HCT116 (cell line): ENCODE measurements around the gene KCNN4. TPM values are rescaled to one million over a fixed set of nuclear protein-coding genes. Genes with fewer than 3 reads are reported as not detected.
"Not testable (repeated sequence)": the region's sequence is repeated elsewhere in the genome, so short reads cannot be mapped to it uniquely, and the experiment has no call there.

ENCODE experiments used
- ATAC-seq: fragments of 200-7000 bp; cut with Tn5 transposase; 2 replicates; pipeline ENCODE4 v1.9.1; 2020; ENCODE audit warnings: mild to moderate bottlenecking, moderate library complexity
- BruUV-seq: library from RNA; stranded (reverse); fragments of 400-500 nt; replicated peaks from 2 replicates; lab custom pipeline; 2021; lab: Mats Ljungman, UMichigan
- CTCF ChIA-PET: fragments of 300-600 bp; sonication (Branson Sonifier 250); formaldehyde crosslinking; loops from one replicate; lab custom pipeline; 2021; ENCODE audit warnings: antibody characterized with exemption; lab: Charles Lee
- POLR2A ChIA-PET: fragments of 300-600, 350-600 bp; sonication (Branson Sonifier 250); formaldehyde crosslinking; loops from one replicate; lab custom pipeline; 2021; ENCODE audit warnings: antibody characterized with exemption; lab: Charles Lee
- RAD21 ChIA-PET, 2 experiments: fragments of 300-600 bp; sonication (Branson Sonifier 250); formaldehyde crosslinking; loops; one replicate each; lab custom pipeline; 2023; ENCODE audit warnings: low total read pairs in 2 of 2; ENCODE audit not compliant: uncharacterized antibody in 2 of 2, unreplicated experiment in 2 of 2, low non-redundant PET in 1 of 2; lab: Charles Lee
- DNase-seq: peaks from one replicate; pipeline ENCODE4 v3.0.0-alpha.2; 2010; ENCODE audit warnings: low read depth, low spot score
- H2AFZ ChIP-seq: fragments of 200-600 bp; shearing (Covaris generic), sonication (generic); 2 replicates; pipeline ENCODE4 v1.6.1; 2017; ENCODE audit warnings: low read depth, mixed run types, mixed read lengths, antibody characterized with exemption, low read length; ENCODE audit not compliant: poor library complexity, severe bottlenecking
- H3K27ac ChIP-seq: 2 replicates; pipeline ENCODE4 v1.5.1; 2012; ENCODE audit warnings: low read depth, low read length
- H3K27me3 ChIP-seq: fragments of 200-600 bp; sonication (generic); 2 replicates; pipeline ENCODE4 v1.6.1; 2016; ENCODE audit warnings: mixed run types, low read length, mixed read lengths; ENCODE audit not compliant: insufficient read depth
- H3K36me3 ChIP-seq, 2 experiments: fragments of 200-500 bp in 1 of 2; fragments of 200-600 bp in 1 of 2; sonication (Bioruptor generic) in 1 of 2; sonication (generic) in 1 of 2; 2 replicates each; pipeline versions ENCODE4 v1.5.1 to v1.6.1; 2014 to 2016; ENCODE audit warnings: low read length in 2 of 2, inconsistent platforms in 1 of 2, mixed read lengths in 1 of 2, mixed run types in 1 of 2; ENCODE audit not compliant: insufficient read depth in 2 of 2, control insufficient read depth in 1 of 2
- H3K4me1 ChIP-seq, 2 experiments: fragments of 200-600 bp in 1 of 2; sonication (generic) in 1 of 2; 2 replicates each; pipeline versions ENCODE4 v1.5.1 to v1.6.1; 2012 to 2017; ENCODE audit warnings: low read length in 2 of 2, inconsistent platforms in 1 of 2, mild to moderate bottlenecking in 1 of 2, mixed read lengths in 1 of 2, mixed run types in 1 of 2, moderate library complexity in 1 of 2; ENCODE audit not compliant: insufficient read depth in 2 of 2, control insufficient read depth in 1 of 2
- H3K4me2 ChIP-seq: fragments of 200-600 bp; sonication (generic); 2 replicates; pipeline ENCODE4 v1.6.1; 2017; ENCODE audit warnings: mixed run types, low read length, mixed read lengths
- H3K4me3 ChIP-seq, 2 experiments: fragments of 200-600 bp in 1 of 2; sonication (generic) in 1 of 2; replicated peaks in 1 of 2; 2 replicates each; pipeline ENCODE4 v1.5.1; 2011 to 2016; ENCODE audit warnings: low read length in 2 of 2, control low read depth in 1 of 2, low read depth in 1 of 2, mild to moderate bottlenecking in 1 of 2, mixed read lengths in 1 of 2, mixed run types in 1 of 2
- H3K79me2 ChIP-seq: fragments of 200-600 bp; sonication (generic); 2 replicates; pipeline ENCODE4 v1.6.1; 2017; ENCODE audit warnings: mild to moderate bottlenecking, mixed run types, low read length, moderate library complexity, mixed read lengths; ENCODE audit not compliant: insufficient read depth
- H3K9ac ChIP-seq: fragments of 200-600 bp; sonication (generic); 2 replicates; pipeline ENCODE4 v1.6.1; 2016; ENCODE audit warnings: low read length, mixed read lengths
- H3K9me2 ChIP-seq: fragments of 200-600 bp; sonication (generic), shearing (Covaris generic); 2 replicates; pipeline ENCODE4 v1.6.1; 2017; ENCODE audit warnings: mixed run types, mild to moderate bottlenecking, moderate library complexity; ENCODE audit not compliant: insufficient read depth
- H3K9me3 ChIP-seq, 2 experiments: fragments of 200-500 bp in 1 of 2; fragments of 200-600 bp in 1 of 2; sonication (Bioruptor generic) in 1 of 2; sonication (generic) in 1 of 2; 2 replicates each; pipeline ENCODE4 v1.6.1; 2014 to 2017; ENCODE audit warnings: low read length in 2 of 2, mixed read lengths in 2 of 2, inconsistent platforms in 1 of 2, low read depth in 1 of 2, mild to moderate bottlenecking in 1 of 2, mixed run types in 1 of 2, moderate library complexity in 1 of 2; ENCODE audit not compliant: control insufficient read depth in 1 of 2, insufficient read depth in 1 of 2
- H4K20me1 ChIP-seq: fragments of 200-600 bp; sonication (generic), shearing (Covaris generic); 2 replicates; pipeline ENCODE4 v1.6.1; 2017; ENCODE audit warnings: mixed run types, mild to moderate bottlenecking, moderate library complexity; ENCODE audit not compliant: insufficient read depth
- ELF1 ChIP-seq: IDR thresholded peaks from 2 replicates; pipeline ENCODE4 v1.6.1; 2012; ENCODE audit warnings: low read depth, borderline replicate concordance
- POLR2AphosphoS5 ChIP-seq: IDR thresholded peaks from 2 replicates; pipeline ENCODE4 v1.6.1; 2011; ENCODE audit warnings: mild to moderate bottlenecking, low read depth, low read length, moderate library complexity
- RAD21 ChIP-seq: IDR thresholded peaks from 2 replicates; pipeline ENCODE4 v1.6.1; 2012; ENCODE audit warnings: low read depth, mild to moderate bottlenecking
- TCF7L2 ChIP-seq: IDR thresholded peaks from 2 replicates; pipeline ENCODE4 v1.7.0; 2011; ENCODE audit warnings: borderline replicate concordance, inconsistent platforms; ENCODE audit not compliant: insufficient read depth, insufficient read length; ENCODE audit errors: extremely low read depth
- intact Hi-C: fragments of 100-400 bp; cut with micrococcal nuclease; formaldehyde crosslinking; loops from 2 replicates; pipeline ENCODE4 v1.10.0; 2022
- total RNA-seq: library from RNA; stranded (reverse); gene quantifications from one replicate; pipeline ENCODE4 v1.2.1, GENCODE V29; 2021; ENCODE audit not compliant: unreplicated experiment
- TF ChIP-seq, protein P1 (sequence below), 3 experiments: fragments of 200-600 bp in 1 of 3; sonication (generic) in 1 of 3; IDR thresholded peaks in 2 of 3; conservative IDR thresholded peaks in 1 of 3; 2 replicates each; pipeline ENCODE4 v1.5.1; 2012 to 2017; ENCODE audit warnings: low read depth in 2 of 3, low read length in 2 of 3, antibody characterized with exemption in 1 of 3, borderline replicate concordance in 1 of 3, control low read depth in 1 of 3, mild to moderate bottlenecking in 1 of 3, mixed read lengths in 1 of 3, mixed run types in 1 of 3, moderate library complexity in 1 of 3; ENCODE audit not compliant: insufficient read depth in 1 of 3
- TF ChIP-seq, protein P2 (sequence below): IDR thresholded peaks from 2 replicates; pipeline ENCODE4 v1.6.1; 2012

Gene KCNN4
- total RNA-seq, 1 experiment from 2014 or later = 72.9 TPM

DNA sequence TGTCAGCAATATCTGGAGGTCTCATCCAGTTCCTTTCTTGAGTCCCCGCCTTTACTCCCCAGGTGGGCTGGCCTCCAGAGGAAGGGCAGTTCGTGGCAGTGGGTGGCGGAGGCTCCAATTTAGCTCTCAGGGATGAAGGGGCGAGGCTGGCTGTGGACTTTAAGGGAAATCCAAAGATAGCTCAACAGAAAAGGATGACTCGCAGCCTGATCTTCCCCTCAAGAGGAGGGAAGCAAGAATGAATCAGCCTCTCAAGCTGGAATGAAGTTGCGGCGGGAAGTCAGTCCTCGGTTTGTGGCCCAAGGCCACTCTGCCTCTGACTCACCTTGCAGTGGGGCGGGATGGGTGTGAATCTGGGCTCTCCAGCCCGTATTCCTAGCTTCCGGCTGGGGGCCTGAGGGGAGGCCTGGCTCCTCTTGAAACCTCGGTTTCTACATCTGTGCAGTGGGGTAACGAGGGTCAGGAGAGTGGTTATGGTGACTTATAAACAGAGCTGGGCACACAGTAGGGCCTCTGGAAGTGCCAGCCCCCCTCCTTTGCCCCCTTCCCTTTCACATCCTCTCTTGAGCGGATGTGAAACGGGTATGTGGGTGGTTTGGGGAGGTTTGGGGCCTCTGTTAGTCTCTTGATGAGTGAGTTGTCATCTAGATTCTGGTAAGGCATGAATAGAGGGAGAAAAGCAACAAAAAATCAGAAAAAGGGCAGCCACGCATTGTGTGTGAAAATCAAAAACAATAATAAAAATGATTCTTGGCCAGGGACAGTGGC, 15.5 kb downstream of the KCNN4 start (continued):
- TF ChIP-seq RAD21 = peak; percentile 42
- TF ChIP-seq TCF7L2 = peak; percentile 78
- TF ChIP-seq, protein P1, sequence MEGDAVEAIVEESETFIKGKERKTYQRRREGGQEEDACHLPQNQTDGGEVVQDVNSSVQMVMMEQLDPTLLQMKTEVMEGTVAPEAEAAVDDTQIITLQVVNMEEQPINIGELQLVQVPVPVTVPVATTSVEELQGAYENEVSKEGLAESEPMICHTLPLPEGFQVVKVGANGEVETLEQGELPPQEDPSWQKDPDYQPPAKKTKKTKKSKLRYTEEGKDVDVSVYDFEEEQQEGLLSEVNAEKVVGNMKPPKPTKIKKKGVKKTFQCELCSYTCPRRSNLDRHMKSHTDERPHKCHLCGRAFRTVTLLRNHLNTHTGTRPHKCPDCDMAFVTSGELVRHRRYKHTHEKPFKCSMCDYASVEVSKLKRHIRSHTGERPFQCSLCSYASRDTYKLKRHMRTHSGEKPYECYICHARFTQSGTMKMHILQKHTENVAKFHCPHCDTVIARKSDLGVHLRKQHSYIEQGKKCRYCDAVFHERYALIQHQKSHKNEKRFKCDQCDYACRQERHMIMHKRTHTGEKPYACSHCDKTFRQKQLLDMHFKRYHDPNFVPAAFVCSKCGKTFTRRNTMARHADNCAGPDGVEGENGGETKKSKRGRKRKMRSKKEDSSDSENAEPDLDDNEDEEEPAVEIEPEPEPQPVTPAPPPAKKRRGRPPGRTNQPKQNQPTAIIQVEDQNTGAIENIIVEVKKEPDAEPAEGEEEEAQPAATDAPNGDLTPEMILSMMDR (IDR thresholded peaks at IDR 0.05 in 2 of 3, conservative IDR thresholded peaks at IDR 0.05 in 1 of 3; ENCODE audit: borderline replicate concordance in 1 of 3, insufficient read depth in 1 of 3, low read depth in 2 of 3, low read length in 2 of 3) = no peak
- TF ChIP-seq, protein P2, sequence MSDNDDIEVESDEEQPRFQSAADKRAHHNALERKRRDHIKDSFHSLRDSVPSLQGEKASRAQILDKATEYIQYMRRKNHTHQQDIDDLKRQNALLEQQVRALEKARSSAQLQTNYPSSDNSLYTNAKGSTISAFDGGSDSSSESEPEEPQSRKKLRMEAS = peak; percentile 82
- peak; percentile 83 for TF ChIP-seq POLR2AphosphoS5
- TF ChIP-seq ELF1 = no peak; the same call in 1 of the 2 replicates

DNA sequence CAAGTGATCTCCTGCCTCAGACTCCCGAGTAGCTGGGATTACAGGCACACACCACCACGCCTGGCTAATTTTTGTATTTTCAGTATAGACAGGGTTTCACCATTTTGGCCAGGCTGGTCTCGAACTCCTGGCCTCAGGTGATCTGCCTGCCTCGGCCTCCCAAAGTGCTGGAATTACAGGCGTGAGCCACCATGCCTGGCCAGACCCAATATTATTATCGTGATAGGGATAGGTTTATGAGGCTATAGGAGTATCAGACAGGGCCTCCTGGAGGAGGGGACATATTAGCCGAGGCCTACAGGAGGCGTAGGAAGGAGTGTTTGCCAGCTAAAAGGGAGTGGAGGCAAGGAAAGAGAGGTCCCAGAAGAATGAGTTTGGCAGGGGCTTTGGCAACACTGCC, 16.1 kb downstream of the KCNN4 start:
- Histone ChIP-seq H3K27ac (peak overlapping the region; percentile 98), H3K4me1 (peaks cover 72 to 90% of the 10 kb centered on the region in 2 experiments), H3K4me2 (peak overlapping the region; percentile 74), H3K36me3 (peaks cover 12 to 32% of the 10 kb centered on the region in 2 experiments; a peak in 3 of 4 replicates), H3K4me3 (peak overlapping the region in 1 of 2 experiments; percentile 12; a peak in 2 of 4 replicates)
- H3K9me2 ChIP-seq, H2AFZ ChIP-seq: not testable (repeated sequence)
- POLR2A ChIA-PET = interaction anchor here (0.8 to 5.4 kb wide), 8 partner anchors 9 to 880 kb away, joined by 3 to 60 read pairs (median 4); partner anchors contain the start of genes ETHE1 and SMG9
- RAD21 ChIA-PET = interaction anchor here (0.5 to 2.1 kb wide), 5 partner anchors 10 to 19 kb away, joined by 3 to 7 read pairs (median 4); partner anchors contain the start of gene SMG9 (in 1 of the 2)
- TF ChIP-seq, protein P1 (IDR thresholded peaks at IDR 0.05 in 2 of 3, conservative IDR thresholded peaks at IDR 0.05 in 1 of 3; ENCODE audit: borderline replicate concordance in 1 of 3, insufficient read depth in 1 of 3, low read depth in 2 of 3, low read length in 2 of 3) = 0 out of 6 replicates have a peak, but pooled peaks of 1 of the 3 experiments have one; percentile 4
- TF ChIP-seq, all 23 proteins: peak for 1; not testable (repeated sequence) for 22
- intact Hi-C loops = loop anchor here (1.0 kb wide), 1 partner anchor 8 kb away; no protein-coding TSS in a partner anchor
- not testable (repeated sequence) for H3K27me3 ChIP-seq, H4K20me1 ChIP-seq, DNase-seq, H3K79me2 ChIP-seq, H3K9me3 ChIP-seq
- TSS peak; percentile 84 for BruUV-seq
- ATAC-seq = peak; percentile 46
- CTCF ChIA-PET = interaction anchor here (1.0 to 4.5 kb wide), 8 partner anchors 8 to 96 kb away, joined by 3 to 46 read pairs (median 12); partner anchors contain the start of genes PLAUR and SMG9
- H3K9ac ChIP-seq = peak overlapping the region; percentile 80
